HG03469 (cell line): Measurements from ENCODE around the gene MAP7D2.

Experiments
- ATAC-seq: cut with Tn5 transposase; IDR thresholded peaks from one replicate; pipeline ENCODE4 v1.9.1; 2021; ENCODE audit warnings: mild to moderate bottlenecking, moderate library complexity, moderate number of reproducible peaks; ENCODE audit not compliant: unreplicated experiment

The MAP7D2 gene

GRCh38 chrX:20046223-20046622, 70.5 kb downstream of the MAP7D2 start:
- no peak for ATAC-seq

DNA sequence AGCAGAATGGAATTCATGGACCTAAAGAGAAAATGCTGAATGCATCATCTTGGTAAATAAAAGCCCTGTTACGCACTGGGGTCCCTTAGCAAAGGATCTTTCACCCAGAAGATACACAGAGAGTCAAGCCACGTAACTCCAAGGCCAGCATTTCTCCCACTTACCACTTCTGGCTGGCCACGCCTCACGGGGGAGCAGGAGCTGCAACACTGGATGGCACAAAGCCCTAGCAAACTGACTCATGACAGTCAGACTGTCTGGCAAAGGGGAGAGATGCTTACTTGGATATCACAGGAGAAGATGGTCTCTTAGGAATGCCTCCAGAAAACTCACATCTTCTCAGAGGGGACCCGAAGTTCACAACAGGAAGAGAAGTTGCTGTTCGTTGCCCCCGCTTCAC, 74.5 kb downstream of the MAP7D2 start:
- no peak for ATAC-seq

DNA sequence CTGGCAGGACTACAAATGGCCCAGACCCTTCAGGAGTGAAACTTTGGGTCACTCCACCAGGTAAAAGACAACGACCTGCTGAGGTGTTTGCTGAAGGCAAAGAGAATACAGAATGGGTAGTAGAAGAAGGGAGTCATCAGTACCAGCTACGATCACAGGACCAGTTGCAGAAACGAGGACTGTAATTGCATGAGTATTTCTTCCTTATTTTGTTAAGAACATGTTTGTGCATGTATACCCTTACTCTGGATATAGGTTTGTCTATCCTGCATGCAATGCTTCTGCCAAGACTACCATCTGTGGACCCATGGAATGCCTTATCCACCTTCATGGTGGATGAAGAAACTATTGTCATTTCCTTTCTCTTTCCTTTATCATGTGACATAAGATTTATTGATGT, 77.7 kb downstream of the MAP7D2 start:
- no peak for ATAC-seq

DNA sequence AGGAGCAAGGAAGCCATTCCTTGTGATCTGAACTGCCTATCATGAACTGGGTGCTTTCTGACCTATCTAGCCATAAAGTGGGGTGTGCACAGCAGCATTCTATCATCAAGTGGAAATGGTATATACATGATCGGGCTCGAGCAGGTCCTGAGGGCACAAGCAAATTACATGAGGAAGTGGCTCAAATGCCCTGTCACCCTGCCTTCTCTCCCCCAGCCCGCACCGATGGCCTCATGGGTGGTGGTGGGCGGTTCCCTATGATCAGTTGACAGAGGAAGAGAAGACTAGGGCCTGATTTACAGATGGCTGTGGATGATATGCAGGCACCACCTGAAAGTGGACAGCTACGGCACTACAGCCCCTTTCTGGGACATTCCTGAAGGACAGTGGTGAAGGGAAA, 79.5 kb downstream of the MAP7D2 start:
- ATAC-seq: no peak

DNA sequence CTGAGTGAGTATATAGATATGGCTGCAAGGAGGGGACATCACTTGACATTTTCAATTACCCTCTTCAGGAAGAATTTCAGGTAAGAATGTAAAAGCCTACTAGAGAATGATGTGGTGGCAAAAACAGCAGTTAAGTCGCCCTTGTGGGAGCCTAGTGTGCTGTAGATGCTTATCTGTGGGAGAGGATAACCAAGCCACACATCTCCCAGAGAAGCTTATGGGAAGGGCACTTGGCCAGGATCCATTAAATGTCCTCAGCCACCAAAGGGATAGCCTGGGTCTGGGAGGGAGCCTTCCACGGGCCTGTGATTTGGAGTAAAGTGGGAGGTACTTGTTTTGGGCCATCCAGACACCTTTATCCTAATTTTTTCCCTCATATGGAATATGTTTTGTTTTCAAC, 84.5 kb downstream of the MAP7D2 start:
- ATAC-seq: no peak

DNA sequence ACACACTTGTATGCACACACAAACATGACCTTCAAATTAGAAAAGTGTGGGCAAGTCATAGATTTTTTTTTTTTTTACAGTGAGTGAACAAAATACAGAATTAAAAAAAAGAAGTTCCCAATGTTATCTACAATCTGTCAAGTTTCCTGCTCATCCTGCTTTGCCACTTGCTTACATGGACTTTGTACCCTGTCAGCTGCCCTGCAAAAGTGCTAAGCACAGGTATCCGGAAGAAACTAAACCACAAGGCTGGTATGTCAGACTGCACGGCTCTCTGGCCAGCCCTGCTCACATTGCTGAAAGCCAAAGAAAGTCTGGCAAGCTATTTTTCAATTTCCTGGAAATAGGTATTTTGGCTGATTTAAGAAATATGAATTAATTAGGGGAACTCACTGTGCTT, 87.0 kb downstream of the MAP7D2 start:
- ATAC-seq: no peak

GRCh38 chrX:20028588-20028987, 88.1 kb downstream of the MAP7D2 start:
- no peak for ATAC-seq

GRCh38 chrX:20026278-20026677, 90.4 kb downstream of the MAP7D2 start:
- no peak for ATAC-seq

DNA sequence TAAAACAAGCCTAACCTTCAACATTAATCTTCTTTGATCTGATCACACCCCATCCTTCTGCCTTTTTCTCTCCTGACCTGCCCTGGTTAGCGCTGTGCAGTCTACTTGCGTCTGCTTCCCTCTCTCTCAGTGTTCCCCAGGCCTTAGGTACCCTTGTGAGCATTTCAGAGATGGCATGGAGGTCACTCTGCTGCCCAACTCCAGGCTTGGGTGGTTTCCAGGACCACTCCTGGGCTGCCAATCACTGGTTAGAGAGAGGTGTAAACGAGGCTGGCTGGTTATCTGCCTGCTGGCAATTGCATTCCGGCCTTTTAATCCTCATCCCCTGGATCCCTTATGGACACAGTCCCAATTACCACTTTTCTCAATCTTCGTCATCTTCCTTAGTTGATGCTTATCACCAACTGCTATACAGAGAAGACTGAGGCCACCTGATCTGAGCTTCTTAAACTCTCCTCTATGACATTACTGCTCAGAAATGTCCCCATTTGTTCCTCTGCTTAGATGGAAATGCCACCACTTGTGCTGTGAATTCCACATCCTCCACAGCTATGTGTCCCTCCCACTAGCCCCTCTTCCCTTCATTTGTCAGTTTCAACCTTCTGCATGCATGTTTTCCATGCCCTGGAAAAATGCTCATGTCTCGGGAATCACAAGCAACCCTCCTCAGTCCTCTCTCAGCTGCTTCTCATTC, 96.9 kb downstream of the MAP7D2 start:
- ATAC-seq: no peak

DNA sequence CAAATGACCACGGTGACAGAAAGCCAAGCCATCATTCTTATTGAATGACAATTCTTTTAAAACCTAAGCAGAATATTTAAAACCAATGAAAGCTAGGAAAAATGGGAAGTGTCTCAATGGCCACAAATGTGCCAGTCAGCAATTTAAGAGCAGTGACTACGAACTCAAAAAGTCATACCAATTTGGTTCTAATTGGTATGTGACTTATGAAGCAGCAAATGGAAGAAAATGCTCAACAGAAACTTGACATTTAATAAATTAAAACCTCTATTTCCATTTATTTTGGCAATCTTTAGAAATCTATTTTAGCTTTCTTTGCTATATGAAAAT, 100.1 kb downstream of the MAP7D2 start:
- ATAC-seq: no peak

- ATAC-seq: no peak
These were observed 100.6 kb downstream of the MAP7D2 start for GRCh38 chrX:20015945-20016615.

GRCh38 chrX:20015422-20015821, 101.3 kb downstream of the MAP7D2 start:
- no peak for ATAC-seq

- no peak for ATAC-seq
These were observed 105.1 kb downstream of the MAP7D2 start for GRCh38 chrX:20011608-20012007.

- no peak for ATAC-seq
These were observed 108.6 kb downstream of the MAP7D2 start for GRCh38 chrX:20007962-20008622.

DNA sequence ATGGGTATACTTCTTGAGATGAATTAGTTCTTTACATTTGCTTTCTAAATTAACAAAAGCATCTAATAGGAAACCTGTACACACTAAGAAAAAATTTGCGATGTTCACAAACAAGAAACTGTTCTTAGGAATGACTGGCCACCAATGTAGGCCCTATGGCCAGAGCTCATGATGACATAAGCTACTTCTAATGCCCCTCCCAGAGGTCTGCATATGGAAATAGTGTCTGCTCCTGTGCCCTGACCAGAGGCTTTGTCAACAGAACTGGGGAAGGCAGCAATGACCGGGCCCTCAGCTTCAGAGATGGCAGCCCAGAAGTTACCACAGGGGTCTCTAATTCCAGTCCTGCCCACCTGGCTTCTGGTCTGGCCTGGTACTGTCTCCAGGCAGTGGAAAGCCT, 110.8 kb downstream of the MAP7D2 start:
- ATAC-seq: no peak

DNA sequence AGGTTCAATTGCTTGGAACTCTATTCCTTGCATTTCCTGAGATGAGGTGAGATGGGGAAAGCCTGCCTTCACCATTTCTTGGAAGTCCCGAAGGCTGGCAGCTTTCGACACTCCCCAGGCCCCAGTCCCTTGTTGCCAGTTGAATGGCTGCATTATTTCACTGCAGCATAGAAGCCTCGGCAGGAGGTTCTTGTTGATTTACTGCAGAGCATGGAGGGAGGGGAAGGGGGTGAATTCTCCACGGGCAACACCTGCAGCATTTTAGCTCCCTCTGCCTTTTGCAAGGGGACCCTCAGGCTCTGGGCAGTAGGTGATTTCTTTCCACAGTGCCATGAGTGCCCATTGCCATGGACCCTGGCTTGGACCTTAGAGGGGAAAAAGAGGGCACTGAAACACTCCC, 115.1 kb downstream of the MAP7D2 start:
- no peak for ATAC-seq

- ATAC-seq: no peak
These were observed 125.4 kb downstream of the MAP7D2 start for GRCh38 chrX:19991350-19991718.

DNA sequence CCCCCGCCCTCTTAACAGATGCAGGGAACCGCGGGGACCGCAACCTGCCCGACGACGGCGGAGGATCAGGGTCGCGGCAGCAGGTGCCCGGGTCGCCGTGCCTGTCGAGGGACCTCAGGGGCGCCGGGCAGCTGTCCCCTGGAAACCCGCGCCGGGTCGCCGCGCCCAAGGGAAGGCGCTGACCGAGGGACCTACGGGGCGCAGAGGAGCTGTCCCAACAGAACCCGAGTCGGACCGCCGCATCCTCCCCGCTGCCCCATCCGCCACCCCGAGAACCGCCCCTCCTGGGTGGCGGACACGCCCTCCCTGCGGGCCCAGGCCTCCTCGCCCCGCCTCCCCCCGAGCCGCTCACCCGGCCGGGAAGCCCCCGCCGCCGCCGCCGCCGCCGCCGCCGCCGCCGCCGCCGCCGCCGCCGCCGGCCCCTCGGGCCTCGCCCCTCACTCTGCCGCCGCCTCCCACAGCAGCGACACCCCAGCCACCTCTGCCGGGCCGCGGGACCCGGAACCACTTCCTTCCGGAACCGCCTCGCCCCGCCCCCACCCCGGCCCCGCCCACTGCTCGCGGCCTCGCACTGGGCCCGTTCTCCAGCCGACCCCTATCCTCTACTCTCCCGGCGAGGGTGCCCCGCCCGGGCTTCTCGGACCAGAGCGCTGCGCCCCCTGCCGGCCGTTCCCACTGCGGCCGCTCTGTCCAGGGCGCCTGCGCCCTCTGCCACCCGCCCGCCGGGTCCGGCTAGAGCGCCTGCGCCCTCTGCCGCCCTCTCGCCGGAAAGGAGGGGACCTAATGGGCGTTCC, 126.0 kb downstream of the MAP7D2 start, which contains the start of gene BCLAF3:
Gene BCLAF3 (minus strand): TSS at position 506 of the 794 bp plus-strand sequence. CDS start 20,797 bp downstream, outside the sequence.
- peak; percentile 92 for ATAC-seq

- peak; percentile 14 for ATAC-seq
These were observed 126.6 kb downstream of the MAP7D2 start for GRCh38 chrX:19990151-19990555.

GRCh38 chrX:19987856-19988255, 128.9 kb downstream of the MAP7D2 start:
- no peak for ATAC-seq

GRCh38 chrX:19986531-19986930, 130.2 kb downstream of the MAP7D2 start:
- no peak for ATAC-seq
